CD4-positive, alpha-beta T cell treated with Interleukin-17A for 4 hours (primary cell): ENCODE results near the gene HLA-A.
"Not testable (repeated sequence)": the region's sequence is repeated elsewhere in the genome, so short reads cannot be mapped to it uniquely, and the experiment has no call there.

Experiments
- DNase-seq: peaks from one replicate; pipeline ENCODE4 v3.0.0-alpha.2; 2020; ENCODE audit warnings: mixed read lengths

HLA-A gene

DNA sequence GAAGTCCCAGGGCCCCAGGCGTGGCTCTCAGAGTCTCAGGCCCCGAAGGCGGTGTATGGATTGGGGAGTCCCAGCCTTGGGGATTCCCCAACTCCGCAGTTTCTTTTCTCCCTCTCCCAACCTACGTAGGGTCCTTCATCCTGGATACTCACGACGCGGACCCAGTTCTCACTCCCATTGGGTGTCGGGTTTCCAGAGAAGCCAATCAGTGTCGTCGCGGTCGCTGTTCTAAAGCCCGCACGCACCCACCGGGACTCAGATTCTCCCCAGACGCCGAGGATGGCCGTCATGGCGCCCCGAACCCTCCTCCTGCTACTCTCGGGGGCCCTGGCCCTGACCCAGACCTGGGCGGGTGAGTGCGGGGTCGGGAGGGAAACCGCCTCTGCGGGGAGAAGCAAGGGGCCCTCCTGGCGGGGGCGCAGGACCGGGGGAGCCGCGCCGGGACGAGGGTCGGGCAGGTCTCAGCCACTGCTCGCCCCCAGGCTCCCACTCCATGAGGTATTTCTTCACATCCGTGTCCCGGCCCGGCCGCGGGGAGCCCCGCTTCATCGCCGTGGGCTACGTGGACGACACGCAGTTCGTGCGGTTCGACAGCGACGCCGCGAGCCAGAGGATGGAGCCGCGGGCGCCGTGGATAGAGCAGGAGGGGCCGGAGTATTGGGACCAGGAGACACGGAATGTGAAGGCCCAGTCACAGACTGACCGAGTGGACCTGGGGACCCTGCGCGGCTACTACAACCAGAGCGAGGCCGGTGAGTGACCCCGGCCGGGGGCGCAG, at the start of gene HLA-A:
Gene HLA-A (plus strand): TSS at position 258 of the 778 bp plus-strand sequence. CDS start 22 bp downstream, at position 280.
- DNase-seq, result peak; percentile 93

DNA sequence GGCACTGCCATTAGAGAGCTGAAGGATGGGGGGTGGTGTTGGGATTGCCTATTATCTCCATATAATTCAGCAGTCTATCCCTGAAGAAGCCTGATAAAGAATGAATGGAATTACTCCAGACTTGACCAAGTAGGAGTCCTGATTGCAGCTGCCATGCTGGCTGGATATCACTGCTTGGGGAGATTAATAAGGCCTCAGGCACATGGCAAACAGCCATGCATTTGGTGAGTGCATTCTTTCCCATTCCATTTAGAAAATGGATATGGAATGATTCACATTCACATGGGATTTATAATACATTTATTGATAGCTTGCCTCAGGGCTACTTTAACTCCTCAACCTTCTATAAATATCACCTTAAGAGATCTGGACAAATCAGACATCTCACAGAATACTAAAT, 49.6 kb upstream of the HLA-A start:
- DNase-seq, result no peak

DNA sequence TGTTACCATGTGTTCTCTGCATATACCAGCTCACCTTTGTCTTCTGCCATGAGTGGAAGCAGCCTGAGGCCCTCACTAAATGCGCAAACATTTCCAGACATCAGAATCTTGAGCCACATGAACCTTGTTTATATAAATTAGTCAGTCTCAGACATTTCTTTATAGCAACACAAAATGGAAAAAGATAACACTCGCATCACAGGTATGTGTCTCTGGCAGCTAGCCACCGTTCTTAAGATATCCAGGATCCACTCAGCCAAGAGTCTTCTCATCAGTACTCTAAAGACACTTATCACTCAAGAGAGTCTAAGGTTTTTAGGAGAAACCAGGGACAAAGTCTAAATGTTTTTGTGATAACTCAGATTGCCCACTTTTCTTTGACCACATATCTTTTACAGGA, 43.1 kb upstream of the HLA-A start:
- no peak for DNase-seq

DNA sequence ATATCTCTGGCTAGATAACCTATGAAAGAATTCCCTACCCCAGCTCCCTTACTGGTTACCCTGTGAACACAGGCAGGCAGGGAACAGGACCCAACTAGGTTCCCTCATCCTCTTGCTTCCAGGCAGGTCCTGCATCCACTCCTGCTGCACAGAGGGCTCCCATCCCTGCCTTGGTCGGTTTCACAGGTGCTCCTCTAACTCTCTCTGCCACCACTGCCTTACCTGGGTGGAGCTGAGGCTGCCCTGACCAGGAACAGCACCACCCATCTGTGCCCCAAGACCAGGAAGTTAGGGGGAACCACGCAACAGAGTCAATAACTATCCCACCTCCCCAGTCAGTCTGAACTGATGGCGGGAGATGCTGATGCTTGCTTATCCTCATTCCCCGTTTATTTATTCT, 37.0 kb upstream of the HLA-A start:
- no peak for DNase-seq

DNA sequence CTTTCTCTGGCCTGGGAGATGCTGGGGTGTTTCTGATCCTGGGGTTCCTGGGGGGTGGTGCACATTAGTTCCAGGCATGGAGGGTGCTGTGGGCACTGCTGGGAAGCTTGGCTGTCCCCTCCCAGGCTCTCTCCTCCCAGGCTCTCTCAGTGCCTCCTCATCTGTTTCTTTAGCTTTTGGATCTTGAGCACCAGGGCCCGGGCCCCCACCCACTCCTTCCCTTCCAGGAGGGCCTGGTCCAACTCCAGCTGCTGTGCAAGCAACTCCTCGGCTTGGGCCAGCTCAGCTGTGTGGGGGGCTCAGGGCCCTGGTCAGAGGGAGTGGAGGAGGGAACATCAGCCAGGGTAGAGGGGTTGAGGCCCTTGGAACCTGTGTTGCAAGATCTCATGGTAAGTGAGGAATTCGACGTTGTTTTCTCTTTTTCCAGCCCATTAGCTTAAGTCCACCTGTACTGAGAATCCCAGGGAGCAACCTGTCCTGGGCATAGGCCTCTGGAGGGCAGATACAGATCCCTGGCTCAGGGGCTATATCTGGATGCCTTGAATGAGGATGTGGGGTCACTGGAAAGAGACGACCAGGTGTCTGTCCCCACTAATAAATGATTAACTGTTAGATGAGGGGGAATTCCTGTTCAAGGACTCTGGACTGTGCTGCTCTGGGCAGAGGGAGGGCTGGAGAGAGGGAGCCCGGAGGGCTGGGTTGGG, 34.5 kb upstream of the HLA-A start:
- DNase-seq, result no peak

DNA sequence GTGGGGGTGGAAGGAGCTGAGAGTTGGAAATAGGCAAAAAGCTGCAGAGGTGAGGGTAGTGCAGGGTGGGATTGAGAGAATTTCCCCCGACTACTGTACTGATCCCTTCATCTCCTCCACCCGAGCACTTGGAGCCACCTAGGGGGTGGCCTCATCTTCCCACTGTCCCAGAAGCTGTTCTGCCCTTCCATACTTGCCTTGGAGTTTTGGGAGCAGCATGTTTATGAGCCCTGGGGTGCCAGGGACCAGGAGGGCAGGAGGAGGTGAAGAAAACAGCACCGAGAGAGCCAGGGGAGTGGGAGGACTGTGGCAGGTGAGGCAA, 34.0 kb upstream of the HLA-A start:
- DNase-seq, result no peak

DNA sequence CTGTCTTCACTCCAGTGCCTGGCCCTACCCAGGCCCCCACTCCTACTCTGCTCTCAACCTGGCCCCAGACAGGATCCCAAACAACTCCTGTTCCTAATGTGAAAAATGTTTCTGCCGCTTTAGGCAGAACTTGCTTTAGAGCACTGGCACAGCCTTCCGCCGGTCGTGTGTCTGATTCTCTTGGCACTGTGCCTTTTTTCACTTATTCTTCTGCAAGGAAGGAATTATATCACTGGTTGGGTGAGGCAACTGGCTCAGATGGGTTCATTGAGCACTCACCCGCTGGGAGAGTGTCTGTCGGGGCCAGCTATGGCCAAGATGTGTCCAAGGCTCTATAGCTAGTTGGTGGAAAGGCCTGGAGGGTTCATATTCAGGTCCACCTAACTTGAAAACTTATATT, 33.6 kb upstream of the HLA-A start:
- no peak for DNase-seq

DNA sequence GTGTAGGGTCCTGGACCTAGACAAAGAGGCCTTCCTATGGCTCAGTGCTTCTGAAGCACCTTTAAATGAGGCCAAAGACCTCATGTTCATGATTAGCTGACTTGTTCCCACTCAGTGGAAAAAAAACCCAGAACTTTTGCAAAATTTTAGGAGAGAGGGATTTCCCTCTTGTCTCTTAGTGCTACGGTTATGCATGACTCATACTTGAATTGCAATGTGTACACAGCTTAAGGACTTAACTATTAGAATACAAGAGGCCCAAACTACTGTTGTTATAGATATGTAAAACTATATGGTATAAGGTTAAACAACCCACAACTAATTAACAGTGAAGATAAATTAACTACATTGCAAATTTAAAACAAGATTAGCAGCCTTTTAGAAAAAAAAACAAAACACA, 32.3 kb upstream of the HLA-A start:
- DNase-seq, result no peak

DNA sequence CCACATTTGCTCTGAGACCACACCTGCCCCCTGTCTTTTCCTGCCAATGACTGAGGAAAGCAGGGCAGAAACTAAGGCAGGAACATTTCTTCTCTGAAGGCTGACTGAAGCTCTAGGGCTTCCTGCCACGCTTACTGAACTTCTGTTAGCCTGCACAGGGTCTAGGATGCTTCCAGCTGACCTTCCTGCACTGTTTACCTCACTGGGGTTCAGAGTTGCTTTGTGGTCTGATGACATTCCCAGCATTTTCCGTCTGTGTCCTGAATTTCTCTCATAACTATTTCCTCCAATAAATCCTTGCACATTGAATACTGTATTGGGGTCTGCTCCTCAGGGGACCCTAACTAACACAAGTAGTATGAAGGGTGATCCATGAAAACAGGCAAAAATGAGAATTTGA, 29.5 kb upstream of the HLA-A start:
- no peak for DNase-seq

DNA sequence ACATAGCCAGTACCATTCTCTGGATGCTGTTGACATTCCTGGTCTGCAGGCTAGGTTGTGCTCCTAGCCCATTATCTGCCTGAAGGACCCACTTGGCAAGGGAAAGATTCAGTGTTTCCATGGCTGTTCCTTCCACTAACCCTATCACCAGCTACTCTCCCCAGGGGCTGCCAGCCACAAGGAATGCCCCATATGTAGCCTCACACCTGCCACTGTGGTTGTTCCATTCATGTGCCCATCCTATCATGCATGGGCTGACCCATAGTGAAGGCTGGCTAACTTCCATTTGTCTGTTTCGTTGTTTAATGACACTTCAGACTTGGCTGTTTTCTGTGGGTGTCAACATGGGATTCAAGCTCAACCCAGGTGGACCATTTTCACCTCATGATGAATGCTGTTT, 25.6 kb upstream of the HLA-A start:
- no peak for DNase-seq

DNA sequence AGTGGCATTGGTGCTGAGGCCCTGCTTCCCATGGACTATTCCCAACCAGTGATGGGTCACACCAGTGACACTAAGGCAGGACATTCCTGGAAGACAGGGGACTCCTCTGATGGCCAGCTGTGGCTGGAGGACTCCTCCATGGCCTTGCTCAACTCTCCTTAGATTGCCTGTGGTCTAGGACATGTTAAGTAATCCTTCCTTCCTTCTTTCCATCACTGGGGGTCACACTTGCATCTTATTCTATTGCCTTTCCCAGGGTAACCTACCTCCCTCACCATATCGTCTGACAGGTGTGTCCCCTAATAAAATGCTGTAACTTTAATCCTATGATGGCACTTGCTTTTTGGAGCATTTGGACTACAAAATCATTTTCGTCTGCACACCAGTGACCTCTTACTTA, 24.5 kb upstream of the HLA-A start:
- peak; percentile 17 for DNase-seq

DNA sequence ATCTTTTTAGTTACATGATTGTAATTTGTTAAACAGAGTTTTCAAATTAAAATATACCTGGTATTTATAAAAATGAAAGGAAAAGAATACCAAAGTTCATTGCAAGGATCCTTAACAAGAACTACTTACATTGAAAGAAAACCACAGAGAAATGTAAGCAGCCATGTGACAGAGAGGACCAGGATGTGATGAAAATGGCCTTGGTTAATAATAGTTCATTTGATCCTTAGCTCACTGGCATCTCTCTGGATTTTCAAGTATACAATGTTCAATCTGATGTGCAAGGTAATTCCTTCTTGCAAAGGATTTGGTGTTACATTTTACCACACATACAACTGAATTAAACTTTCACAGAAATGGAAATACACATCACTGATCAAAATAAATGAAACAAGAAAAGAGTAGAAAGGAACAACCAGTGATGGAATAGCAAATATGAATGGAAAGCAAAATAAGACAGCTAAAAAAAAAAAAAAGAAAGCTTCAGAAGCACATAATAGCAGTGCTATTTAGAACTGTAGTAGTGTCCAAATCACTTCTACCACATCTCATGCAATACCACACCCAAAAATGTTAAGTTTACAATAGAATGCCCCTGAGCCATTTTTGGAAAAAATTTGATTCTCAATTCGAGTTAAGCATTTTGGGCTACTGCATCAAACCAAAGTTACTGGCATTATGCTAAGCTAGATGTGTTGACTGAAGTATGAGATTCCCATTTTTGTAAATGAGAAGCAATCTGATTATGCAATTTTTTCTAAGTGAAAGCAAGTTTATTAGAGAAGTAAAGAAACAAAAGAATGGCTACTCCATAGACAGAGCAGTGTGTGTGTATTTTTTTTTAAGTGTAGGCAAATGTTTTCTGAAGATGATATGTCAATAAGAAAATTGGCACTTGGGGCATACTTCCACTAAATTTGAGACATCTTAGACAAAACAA, 22.6 kb upstream of the HLA-A start:
- no peak for DNase-seq

DNA sequence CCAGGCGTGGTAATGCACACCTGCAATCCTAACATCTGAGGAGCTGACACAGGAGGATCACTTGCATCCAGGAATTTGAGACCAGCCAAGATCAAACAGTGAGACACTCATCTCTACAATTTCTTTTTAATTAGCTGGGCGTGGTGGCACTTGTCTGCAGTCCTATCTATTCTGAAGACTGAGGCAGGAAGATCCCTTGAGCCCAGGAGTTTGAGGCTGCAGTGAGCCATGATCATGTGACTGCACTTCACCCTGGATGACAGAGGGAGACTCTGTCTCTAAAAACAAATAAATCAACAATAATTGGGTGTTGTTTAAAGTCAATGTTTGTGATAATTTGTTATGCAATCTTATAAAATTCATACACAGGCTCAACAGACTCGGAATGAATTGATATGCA, 18.0 kb upstream of the HLA-A start:
- no peak for DNase-seq

DNA sequence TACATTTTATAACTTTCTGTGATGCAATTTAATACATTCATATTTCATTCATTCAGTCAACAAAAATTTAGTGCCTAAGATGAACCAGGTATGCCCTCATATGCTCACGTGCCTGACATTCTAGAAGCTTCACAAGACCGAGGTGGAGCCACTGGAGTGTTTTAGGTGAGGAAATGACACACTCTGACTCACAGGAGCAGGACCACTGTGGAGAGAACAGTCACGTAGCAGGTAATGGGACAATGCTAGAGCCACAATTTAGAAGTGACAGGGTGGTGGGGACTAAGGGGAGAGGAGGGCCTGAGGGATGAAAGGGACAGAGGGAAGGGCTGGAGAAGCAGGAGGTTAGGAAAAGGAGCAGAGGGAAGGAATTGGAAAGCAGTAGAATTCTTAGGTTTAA, 17.6 kb upstream of the HLA-A start:
- peak; percentile 72 for DNase-seq

DNA sequence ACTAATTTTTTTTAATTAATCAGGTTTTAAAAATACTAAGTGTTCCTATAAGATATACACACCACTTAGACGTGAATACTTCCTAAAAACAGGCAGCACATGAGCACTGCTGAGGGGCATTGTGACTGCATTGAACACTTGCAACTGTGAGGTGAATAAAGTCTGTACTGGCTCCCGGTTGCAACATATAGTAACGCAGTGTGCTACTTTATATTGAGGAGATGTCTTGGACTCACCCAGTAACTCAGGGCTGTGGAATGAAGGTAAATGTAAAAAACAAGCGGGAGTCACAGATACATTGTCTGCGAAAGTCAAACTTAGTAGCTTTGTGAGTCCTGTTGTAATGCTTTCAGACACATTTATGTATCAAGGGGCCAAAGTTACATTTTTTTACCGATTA, 17.0 kb upstream of the HLA-A start:
- DNase-seq, result no peak

DNA sequence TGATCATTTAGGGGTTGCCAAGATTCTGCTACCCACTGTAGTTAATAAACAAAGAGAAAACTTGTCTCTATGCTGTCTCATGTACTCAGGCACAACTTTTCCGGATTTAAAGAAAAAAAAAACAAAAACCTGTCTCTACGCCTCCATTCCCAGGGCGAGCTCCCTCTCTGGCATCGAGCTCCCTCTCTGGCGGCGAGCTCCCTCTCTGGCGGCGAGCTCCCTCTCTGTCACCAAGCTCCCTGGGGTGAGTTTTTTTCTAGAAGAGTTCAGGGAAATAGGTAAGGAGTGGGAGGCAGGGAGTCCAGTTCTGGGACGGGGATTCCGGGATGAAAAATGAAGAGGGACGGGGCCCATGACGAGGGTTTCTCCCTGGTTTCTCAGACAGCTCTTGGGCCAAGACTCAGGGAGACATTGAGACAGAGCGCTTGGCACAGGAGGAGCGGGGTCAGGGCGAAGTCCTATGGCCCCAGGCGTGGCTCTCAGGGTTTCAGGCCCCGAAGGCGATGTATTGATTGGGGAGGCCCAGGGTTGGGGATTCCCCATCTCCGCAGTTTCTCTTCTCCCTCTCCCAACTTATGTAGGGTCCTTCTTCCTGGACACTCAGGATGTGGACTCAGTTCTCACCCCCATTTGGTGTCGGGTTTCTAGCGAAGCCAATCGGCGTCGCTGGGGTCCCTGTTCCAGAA, 16.5 kb upstream of the HLA-A start:
- peak; percentile 31 for DNase-seq

DNA sequence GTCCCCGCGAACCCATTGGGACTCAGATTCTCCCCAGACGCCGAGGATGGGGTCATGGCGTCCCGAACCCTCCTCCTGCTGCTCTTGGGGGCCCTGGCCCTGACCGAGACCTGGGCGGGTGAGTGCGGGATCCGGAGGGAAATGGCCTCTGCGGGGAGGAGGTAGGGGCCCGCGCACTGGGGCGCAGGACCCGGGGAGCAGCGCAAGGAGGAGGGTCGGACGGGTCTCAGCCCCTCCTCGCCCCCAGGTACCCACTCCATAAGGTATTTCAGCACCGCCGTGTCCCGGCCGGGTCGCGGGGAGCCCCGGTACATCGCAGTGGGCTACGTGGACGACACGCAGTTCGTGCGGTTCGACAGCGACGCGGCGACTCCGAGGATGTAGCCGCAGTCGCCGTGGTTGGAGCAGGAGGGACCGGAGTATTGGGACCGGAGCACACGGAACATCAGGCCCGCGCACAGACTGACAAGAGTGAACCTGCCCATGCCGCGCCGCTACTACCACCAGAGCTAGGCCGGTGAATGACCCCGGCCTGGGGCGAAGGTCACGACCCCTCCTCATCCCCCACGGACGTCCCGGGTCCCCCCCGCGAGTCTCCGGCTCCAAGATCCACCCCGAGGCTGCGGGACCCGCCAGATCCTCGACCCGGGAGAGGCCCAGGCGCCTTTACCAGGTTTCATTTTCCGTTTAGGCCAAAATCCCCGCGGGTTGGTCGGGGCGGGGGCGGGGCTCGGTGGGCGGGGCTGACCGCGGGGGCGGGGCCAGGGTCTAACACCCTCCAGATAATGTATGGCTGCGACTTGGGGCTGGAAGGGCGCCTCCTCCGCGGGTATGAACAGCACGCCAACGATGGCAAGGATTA, 15.7 kb upstream of the HLA-A start:
- peak; percentile 95 for DNase-seq

DNA sequence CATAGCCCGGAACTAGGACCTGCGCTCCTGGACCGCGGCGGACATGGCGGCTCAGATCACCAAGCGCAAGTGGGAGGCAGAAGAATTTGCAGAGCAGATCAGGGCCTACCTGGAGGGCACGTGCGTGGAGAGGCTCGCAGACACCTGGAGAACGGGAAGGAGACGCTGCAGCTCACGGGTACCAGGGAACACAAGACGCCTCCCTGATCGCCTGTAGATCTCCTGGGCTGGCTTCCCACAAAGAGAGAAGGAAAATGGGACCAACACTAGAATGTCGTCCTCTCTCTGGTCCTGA, 15.1 kb upstream of the HLA-A start:
- no peak for DNase-seq

DNA sequence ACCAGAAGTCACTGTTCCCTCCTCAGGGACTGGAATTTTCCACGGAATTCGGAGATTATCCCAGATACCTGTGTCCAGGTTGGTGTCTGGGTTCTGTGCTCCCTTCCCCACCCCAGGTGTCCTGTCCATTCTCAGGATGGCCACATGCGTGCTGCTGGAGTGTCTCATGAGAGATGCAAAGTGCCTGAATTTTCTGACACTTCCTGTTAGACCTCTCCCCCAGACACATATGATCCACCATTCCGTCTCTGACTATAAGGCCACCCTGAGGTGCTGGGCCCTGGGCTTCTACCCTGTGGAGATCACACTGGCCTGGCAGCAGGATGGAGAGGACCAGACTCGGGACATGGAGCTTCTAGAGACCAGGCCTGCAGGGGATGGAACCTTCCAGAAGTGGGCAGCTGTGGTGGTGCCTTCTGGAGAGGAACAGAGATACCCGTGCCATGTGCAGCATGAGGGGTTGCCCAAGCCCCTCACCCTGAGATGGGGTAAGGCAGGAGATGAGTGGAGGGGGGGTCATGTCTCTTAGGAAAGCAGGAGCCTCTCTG, 14.4 kb upstream of the HLA-A start:
- no peak for DNase-seq

DNA sequence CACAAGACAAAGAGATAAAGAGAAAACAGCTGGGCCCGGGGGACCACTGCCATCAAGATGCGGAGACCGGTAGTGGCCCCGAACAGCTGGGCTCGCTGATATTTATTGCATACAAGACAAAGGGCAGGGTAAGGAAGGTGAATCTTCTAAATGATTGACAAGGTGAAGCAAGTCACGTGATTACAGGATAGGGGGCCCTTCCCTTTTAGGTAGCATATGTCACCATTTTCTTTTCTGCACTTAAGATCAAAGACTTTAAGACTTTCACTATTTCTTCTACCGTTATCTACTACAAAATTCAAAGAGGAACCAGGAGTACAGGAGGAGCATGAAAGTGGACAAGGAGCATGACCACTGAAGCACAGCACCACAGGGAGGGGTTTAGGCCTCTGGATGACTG, 12.3 kb upstream of the HLA-A start:
- not testable (repeated sequence) for DNase-seq

DNA sequence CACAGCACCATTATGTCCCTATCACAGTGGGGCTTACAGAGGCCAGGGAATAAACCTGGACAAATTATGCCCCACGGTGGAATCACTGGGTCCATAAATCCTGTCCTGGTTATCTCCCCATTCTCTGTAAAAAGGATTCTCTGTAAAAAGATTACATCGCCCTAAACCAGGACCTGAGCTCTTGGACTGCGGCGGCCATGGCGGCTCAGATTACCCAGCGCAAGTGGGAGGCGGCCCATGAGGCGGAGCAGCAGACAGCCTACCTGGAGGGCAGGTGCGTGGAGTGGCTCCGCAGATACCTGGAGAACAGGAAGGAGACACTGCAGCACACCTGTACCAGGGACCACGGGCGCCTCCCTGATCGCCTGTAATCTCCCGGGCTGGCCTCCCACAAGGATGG, 8.4 kb upstream of the HLA-A start:
- no peak for DNase-seq
